Left ventricle myocardium inferior (tissue), 1 donor: ENCODE results near the gene IRF9. TPM values are rescaled to one million over a fixed set of nuclear protein-coding genes. Genes with fewer than 3 reads are reported as not detected.
A peak's percentile ranks its signal among the peaks of the same experiment; 100 is the strongest.
"Not testable (repeated sequence)": the region's sequence is repeated elsewhere in the genome, so short reads cannot be mapped to it uniquely, and the experiment has no call there.

Experiments used
- DNase-seq: peaks from one replicate; pipeline ENCODE4 v3.0.0-alpha.2; 2020
- H3K27ac ChIP-seq: fragments of 200-600 bp; replicated peaks from 2 replicates; pipeline ENCODE4 v1.8.0; 2021
- H3K27me3 ChIP-seq: fragments of 200-600 bp; 2 replicates; pipeline ENCODE4 v1.8.0; 2021; ENCODE audit warnings: low read depth
- H3K36me3 ChIP-seq: fragments of 200-600 bp; 2 replicates; pipeline ENCODE4 v1.8.0; 2021
- H3K4me1 ChIP-seq: fragments of 200-600 bp; 2 replicates; pipeline ENCODE4 v1.8.0; 2021
- H3K4me3 ChIP-seq: fragments of 200-600 bp; 2 replicates; pipeline ENCODE4 v1.8.0; 2021; ENCODE audit warnings: mild to moderate bottlenecking, moderate library complexity
- H3K9me3 ChIP-seq: fragments of 200-600 bp; replicated peaks from 2 replicates; pipeline ENCODE4 v1.8.0; 2021
- intact Hi-C: fragments of 100-400 bp; cut with micrococcal nuclease; formaldehyde crosslinking; loops from one replicate; pipeline ENCODE4 v1.11.0; 2022
- total RNA-seq: library from RNA; stranded (reverse); fragmentation: NEBNext Ultra II Directional; extraction: Animal tissue kit (Norgen Biotek cat#: 25700); gene quantifications from one replicate; pipeline ENCODE4 v1.2.1, GENCODE V29; 2021
- TF ChIP-seq, protein P1 (sequence below): fragments of 200-600 bp; IDR thresholded peaks from 2 replicates; pipeline ENCODE4 v1.8.0; 2021; ENCODE audit warnings: antibody characterized with exemption, mild to moderate bottlenecking, borderline replicate concordance
- donor health status: DM: no; HTN: yes; CAD: no; lungs with severe emphysema.

IRF9 gene
- total RNA-seq, 1 donor from 2014 or later, result 24.0 TPM

DNA sequence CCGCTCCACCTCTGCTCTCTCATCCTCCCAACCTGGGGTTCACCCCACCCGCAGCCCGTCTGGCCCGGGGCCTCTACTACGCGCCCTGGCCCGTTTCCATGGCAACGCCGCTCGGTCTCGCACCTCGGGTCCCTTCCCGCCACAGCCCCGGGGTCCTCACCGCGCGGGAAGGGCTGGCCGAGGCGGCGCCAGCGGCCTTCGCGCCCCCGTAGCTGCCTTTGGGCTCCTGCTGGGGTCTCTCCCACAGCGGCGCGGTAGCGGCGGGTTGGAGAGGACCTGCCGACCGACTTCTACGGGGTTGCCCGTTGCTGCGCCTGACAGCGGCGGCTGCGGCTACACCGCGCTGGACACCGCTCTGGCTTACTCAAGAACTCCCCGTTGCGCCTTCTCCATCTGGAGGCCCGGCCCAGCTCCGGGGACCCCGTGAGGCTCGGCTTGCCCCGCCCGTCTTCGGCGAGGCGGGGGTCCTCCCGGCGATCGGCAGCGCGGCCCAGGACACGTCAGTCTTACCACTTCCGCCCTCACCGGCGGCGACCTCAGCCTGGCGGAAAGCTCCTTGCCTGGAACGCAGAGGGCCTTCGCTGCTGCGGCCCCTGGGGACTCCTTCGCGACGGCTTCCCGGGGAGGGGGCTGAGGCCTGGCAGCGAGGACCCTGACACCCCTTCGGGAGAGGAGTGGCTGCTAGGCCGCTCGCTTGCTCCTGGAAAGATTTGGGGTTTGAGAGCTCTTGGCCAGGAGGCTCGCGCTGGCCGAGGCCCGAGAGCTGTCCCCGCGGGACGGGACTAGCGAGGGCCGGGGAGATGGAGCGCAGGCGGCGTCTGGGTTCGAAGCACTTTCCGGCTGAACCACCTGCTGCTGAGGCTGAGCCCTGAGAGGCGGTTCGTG, 34.4 kb downstream of the IRF9 start, which contains the start of gene TM9SF1:
Gene TM9SF1, minus strand, starts transcription at position 256 of the 885 bp plus-strand sequence. CDS start 422 bp downstream, outside the sequence.
- intact Hi-C loops, result no loop called here
- H3K27me3 ChIP-seq, result no peaks in the 10 kb centered on the region
- peak; percentile 92 for DNase-seq
- TF ChIP-seq, protein P1, sequence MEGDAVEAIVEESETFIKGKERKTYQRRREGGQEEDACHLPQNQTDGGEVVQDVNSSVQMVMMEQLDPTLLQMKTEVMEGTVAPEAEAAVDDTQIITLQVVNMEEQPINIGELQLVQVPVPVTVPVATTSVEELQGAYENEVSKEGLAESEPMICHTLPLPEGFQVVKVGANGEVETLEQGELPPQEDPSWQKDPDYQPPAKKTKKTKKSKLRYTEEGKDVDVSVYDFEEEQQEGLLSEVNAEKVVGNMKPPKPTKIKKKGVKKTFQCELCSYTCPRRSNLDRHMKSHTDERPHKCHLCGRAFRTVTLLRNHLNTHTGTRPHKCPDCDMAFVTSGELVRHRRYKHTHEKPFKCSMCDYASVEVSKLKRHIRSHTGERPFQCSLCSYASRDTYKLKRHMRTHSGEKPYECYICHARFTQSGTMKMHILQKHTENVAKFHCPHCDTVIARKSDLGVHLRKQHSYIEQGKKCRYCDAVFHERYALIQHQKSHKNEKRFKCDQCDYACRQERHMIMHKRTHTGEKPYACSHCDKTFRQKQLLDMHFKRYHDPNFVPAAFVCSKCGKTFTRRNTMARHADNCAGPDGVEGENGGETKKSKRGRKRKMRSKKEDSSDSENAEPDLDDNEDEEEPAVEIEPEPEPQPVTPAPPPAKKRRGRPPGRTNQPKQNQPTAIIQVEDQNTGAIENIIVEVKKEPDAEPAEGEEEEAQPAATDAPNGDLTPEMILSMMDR, result no peak
- peak within 1 kb of the TSS; percentile 100 for H3K4me3 ChIP-seq
- no peaks in the 10 kb centered on the region for H3K9me3 ChIP-seq
- H3K27ac ChIP-seq, result peak within 1 kb of the TSS; percentile 100
- peaks cover 35% of the 10 kb centered on the region for H3K36me3 ChIP-seq
- H3K4me1 ChIP-seq, result peaks cover 49% of the 10 kb centered on the region

DNA sequence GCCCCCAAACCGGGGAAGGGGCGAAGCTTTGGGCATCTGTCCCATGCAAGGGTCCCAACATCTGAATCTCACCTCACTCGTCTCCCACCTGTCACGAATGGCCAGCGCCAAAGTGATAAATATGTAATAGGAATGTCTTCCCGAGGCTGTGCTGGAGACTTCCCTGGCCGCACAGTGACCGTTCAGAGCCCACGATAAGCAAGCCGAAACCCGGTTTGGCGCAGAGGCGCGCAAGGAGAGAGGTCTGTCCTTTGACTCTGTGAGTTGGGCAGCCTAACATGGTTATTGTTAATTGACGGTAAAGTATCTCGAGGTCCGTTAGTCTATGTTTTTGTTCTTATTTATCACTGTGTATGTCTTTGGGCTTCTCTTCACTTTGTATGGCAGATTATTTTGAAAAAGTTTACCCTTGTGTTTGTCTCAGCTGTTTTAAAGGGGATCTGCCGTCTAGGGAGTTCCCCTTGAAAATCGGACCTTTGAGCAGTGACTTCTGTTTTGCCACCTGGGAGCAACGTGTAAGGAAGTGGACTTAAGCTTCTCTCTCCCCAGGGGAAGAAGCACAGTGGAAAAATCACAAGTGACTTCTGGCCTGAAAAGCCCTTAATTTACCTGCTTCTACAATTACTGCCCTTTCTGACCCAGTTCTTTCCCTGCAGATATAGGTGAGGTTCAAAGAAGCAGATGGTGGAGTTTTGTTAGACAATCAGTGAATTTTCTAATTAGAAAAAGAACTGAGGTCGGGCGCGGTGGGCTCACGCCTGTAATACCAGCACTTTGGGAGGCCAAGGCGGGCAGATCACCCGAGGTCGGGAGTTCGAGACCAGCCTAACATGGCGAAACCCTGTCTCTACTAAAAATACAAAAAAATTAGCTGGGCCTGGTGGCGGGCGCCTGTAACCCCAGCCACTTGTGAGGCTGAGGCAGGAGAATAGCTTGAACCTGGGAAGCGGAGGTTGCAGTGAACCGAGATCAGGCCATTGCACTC, 35.3 kb downstream of the IRF9 start:
- H3K36me3 ChIP-seq, result peaks cover 34% of the 10 kb centered on the region
- H3K9me3 ChIP-seq, result no peaks in the 10 kb centered on the region
- H3K27ac ChIP-seq, result peak overlapping the region; percentile 100
- TF ChIP-seq, protein P1, result no peak
- H3K4me1 ChIP-seq, result peaks cover 49% of the 10 kb centered on the region
- H3K27me3 ChIP-seq, result no peaks in the 10 kb centered on the region
- no peak for DNase-seq
- intact Hi-C loops, result no loop called here
- peak overlapping the region; percentile 100 for H3K4me3 ChIP-seq

DNA sequence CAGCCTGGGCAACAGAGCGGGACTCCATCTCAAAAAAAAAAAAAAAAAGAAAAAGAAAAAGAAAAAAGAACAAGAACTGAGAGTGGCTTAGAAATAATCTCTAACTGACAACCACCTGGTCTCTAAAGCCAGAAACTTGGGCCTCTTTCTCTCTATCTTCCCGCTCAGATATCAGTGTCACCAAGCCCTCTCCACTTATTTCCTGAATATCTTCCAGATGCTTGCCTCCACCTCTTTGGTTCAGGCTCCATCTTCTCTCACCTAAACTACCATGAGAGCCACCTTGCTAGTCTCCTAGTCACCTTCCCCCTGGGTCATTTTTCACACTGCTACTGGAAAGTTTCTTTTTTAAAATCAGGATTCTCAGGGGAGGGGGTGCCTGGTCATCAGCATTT, 36.0 kb downstream of the IRF9 start:
- H3K4me3 ChIP-seq, result peak overlapping the region; percentile 100
- H3K27me3 ChIP-seq, result no peaks in the 10 kb centered on the region
- no peak for DNase-seq
- TF ChIP-seq, protein P1, result no peak
- peaks cover 49% of the 10 kb centered on the region for H3K4me1 ChIP-seq
- peaks cover 31% of the 10 kb centered on the region for H3K36me3 ChIP-seq
- no peaks in the 10 kb centered on the region for H3K9me3 ChIP-seq
- intact Hi-C loops, result no loop called here
- H3K27ac ChIP-seq, result no peak overlapping the region

DNA sequence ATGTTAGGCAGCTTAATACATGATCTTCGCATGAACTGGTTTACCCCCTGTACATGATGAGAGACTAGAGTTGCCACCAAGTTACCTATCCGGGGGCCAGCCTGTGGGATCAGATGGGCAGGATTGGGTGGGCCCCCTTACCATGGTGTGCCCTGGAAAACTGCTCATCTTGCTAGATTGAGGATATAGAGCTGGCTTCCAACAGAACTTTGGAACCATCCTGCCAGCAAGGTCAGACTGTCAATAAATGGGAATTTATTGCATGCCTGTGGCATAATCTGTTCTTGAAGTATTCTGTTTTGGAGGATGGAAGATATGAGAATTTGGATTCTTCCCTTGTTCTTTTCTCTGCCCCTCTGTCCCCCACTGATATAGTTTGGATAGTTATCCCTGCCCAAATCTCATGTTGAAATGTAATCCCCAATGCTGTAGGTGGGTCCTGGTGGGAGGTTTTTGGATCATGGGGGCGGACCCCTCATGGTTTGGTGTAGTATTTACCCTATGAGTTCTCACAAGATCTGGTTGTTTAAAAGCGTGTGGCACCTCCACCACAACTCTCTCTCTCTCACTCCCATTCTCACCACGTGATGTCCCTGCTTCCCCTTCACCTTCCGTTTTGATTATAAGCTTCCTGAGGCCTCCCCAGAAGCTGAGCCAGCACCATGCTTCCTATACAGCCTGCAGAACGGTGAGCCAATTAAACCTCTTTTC, 37.9 kb downstream of the IRF9 start:
- Histone ChIP-seq H3K36me3 (peaks cover 29% of the 10 kb centered on the region), H3K27ac (no peak overlapping the region), H3K4me1 (peaks cover 48% of the 10 kb centered on the region), H3K4me3 (no peak overlapping the region), H3K9me3 (no peaks in the 10 kb centered on the region), H3K27me3 (no peaks in the 10 kb centered on the region)
- no peak for DNase-seq
- intact Hi-C loops, result no loop called here
- TF ChIP-seq, protein P1, result no peak

DNA sequence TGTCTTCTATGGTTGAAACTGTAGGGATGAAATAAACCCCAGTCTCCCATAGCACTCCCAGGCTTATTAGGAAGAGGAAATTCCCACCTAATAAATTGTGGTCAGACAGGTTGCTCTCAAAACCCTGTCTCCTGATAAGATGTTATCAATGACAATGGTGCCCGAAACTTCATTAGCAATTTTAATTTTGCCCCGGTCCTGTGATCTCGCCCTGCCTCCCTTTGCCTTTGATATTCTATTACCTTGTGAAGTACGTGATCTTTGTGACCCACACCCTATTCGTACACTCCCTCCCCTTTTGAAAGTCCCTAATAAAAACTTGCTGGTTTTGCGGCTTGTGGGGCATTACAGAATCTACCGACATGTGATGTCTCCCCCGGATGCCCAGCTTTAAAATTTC, 41.5 kb downstream of the IRF9 start:
- H3K4me3 ChIP-seq, H3K9me3 ChIP-seq, DNase-seq, H3K27ac ChIP-seq, intact Hi-C loops, H3K27me3 ChIP-seq: not testable (repeated sequence)
- peaks cover 14% of the 10 kb centered on the region for H3K4me1 ChIP-seq
- peaks cover 48% of the 10 kb centered on the region for H3K36me3 ChIP-seq

DNA sequence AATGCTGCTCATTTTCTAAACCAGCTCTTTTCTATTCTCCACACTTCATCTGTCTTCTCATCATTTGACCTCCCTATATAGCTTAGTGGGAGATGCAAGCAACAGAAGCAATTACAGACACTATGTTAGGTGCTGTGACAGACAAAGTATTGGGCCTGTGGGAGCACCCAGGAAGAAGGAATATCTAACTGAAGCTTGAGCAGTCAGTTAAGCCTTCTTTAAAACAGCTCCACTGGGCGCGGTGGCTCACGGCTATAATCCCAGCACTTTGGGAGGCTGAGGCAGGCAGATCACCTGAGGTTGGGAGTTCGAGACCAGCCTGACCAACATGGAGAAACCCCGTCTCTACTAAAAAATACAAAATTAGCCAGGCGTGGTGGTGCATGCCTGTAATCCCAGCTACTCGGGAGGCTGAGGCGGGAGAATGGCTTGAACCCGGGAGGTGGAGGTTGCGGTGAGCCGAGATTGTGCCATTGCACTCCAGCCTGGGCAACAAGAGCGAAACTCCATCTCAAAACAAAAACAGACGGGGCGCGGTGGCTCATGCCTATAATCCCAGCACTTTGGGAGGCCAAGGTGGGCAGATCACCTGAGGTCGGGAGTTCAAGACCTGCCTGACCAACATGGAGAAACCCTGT, 42.3 kb downstream of the IRF9 start:
- intact Hi-C loops, H3K27ac ChIP-seq, H3K9me3 ChIP-seq, H3K4me3 ChIP-seq, DNase-seq, H3K27me3 ChIP-seq: not testable (repeated sequence)
- Histone ChIP-seq H3K36me3 (peaks cover 57% of the 10 kb centered on the region), H3K4me1 (peaks cover 13% of the 10 kb centered on the region)
